SK-N-SH (cell line): ENCODE results near the gene PRND. TPM values are rescaled to one million over a fixed set of nuclear protein-coding genes. Genes with fewer than 3 reads are reported as not detected.

Experiments used
- CTCF ChIA-PET: fragments of 300-600, 350-600 bp; formaldehyde crosslinking; extraction: SDS; loops from one replicate; lab custom pipeline; 2021; lab: Yijun Ruan, JAX
- POLR2A ChIA-PET: fragments of 350-600 bp; sonication (Branson Sonifier 250); formaldehyde crosslinking; extraction: SDS; loops from one replicate; lab custom pipeline; 2020; ENCODE audit warnings: antibody characterized with exemption, inconsistent platforms; lab: Yijun Ruan, JAX
- DNase-seq: peaks from one replicate; pipeline ENCODE4 v3.0.0; 2012
- H2AFZ ChIP-seq: fragments of 200-600 bp; sonication (generic); 2 replicates; pipeline ENCODE4 v1.8.1; 2016; ENCODE audit warnings: antibody characterized with exemption, mild to moderate bottlenecking, low read depth
- H3F3A ChIP-seq: fragments of 200-600 bp; sonication (generic); replicated peaks from 2 replicates; pipeline ENCODE3; 2016; ENCODE audit warnings: antibody characterized with exemption, mild to moderate bottlenecking; ENCODE audit not compliant: insufficient read depth
- H3K27ac ChIP-seq, 2 experiments: fragments of 200-500 bp in 1 of 2; fragments of 200-600 bp in 1 of 2; sonication (Bioruptor generic) in 1 of 2; sonication (generic), shearing (Covaris generic) in 1 of 2; 2 replicates each; pipeline versions ENCODE4 v1.5.1 to v1.6.1; 2014 to 2016; ENCODE audit warnings: low read depth in 2 of 2, inconsistent platforms in 1 of 2, low read length in 1 of 2, mild to moderate bottlenecking in 1 of 2, mixed read lengths in 1 of 2
- H3K27me3 ChIP-seq: fragments of 200-600 bp; sonication (generic), shearing (Covaris generic); 2 replicates; pipeline ENCODE4 v1.6.1; 2016; ENCODE audit warnings: mixed run types; ENCODE audit not compliant: insufficient read depth
- H3K36me3 ChIP-seq, 2 experiments: fragments of 200-500 bp in 1 of 2; fragments of 200-600 bp in 1 of 2; sonication (Bioruptor generic) in 1 of 2; sonication (generic) in 1 of 2; replicated peaks in 1 of 2; 2 replicates each; pipeline versions ENCODE3 to v1.5.1; 2014 to 2016; ENCODE audit warnings: low read length in 1 of 2, mild to moderate bottlenecking in 1 of 2; ENCODE audit not compliant: insufficient read depth in 2 of 2, control insufficient read depth in 1 of 2
- H3K4me1 ChIP-seq, 2 experiments: fragments of 200-500 bp in 1 of 2; fragments of 200-600 bp in 1 of 2; sonication (Bioruptor generic) in 1 of 2; sonication (generic), shearing (Covaris generic) in 1 of 2; 2 replicates each; pipeline versions ENCODE4 v1.5.1 to v1.6.1; 2014 to 2016; ENCODE audit warnings: low read depth in 1 of 2, low read length in 1 of 2, mixed run types in 1 of 2; ENCODE audit not compliant: insufficient read depth in 2 of 2, control insufficient read depth in 1 of 2
- H3K4me2 ChIP-seq: fragments of 200-600 bp; sonication (generic), shearing (Covaris generic); 2 replicates; pipeline ENCODE4 v1.6.1; 2017; ENCODE audit warnings: mixed run types
- H3K4me3 ChIP-seq, 2 experiments: fragments of 200-500 bp in 1 of 2; fragments of 200-600 bp in 1 of 2; sonication (Bioruptor generic) in 1 of 2; sonication (generic), shearing (Covaris generic) in 1 of 2; 2 replicates each; pipeline versions ENCODE4 v1.5.1 to v1.8.1; 2014 to 2016; ENCODE audit warnings: low read depth in 2 of 2, inconsistent platforms in 1 of 2, low read length in 1 of 2, mild to moderate bottlenecking in 1 of 2, mixed read lengths in 1 of 2, moderate library complexity in 1 of 2
- H3K79me2 ChIP-seq: fragments of 200-600 bp; sonication (generic); 2 replicates; pipeline ENCODE4 v1.8.1; 2017; ENCODE audit warnings: mild to moderate bottlenecking; ENCODE audit not compliant: insufficient read depth
- H3K9ac ChIP-seq: fragments of 200-600 bp; sonication (generic); 2 replicates; pipeline ENCODE4 v1.6.1; 2017; ENCODE audit warnings: mixed run types
- H3K9me2 ChIP-seq: fragments of 200-600 bp; sonication (generic); 2 replicates; pipeline ENCODE4 v1.6.1; 2017; ENCODE audit warnings: mixed run types
- H3K9me3 ChIP-seq: fragments of 200-600 bp; sonication (generic); 2 replicates; pipeline ENCODE4 v1.6.1; 2017; ENCODE audit warnings: mixed run types, mild to moderate bottlenecking, moderate library complexity
- H4K20me1 ChIP-seq: fragments of 200-600 bp; sonication (generic); 2 replicates; pipeline ENCODE4 v1.6.1; 2017; ENCODE audit warnings: mild to moderate bottlenecking, mixed run types; ENCODE audit not compliant: insufficient read depth
- CHD2 ChIP-seq: fragments of 150-350 bp; IDR thresholded peaks from 2 replicates; pipeline ENCODE4 v1.6.1; 2018; ENCODE audit warnings: low read length; ENCODE audit not compliant: partially characterized antibody
- ELF1 ChIP-seq: IDR thresholded peaks from 2 replicates; pipeline ENCODE4 v1.4.0; 2012
- EZH2phosphoT487 ChIP-seq: fragments of 200-600 bp; sonication (generic); IDR thresholded peaks from 2 replicates; pipeline ENCODE4 v1.6.1; 2017; ENCODE audit warnings: low read depth, mixed run types, mild to moderate bottlenecking, antibody characterized with exemption, moderate library complexity, borderline replicate concordance
- FOSL2 ChIP-seq: IDR thresholded peaks from 2 replicates; pipeline ENCODE4 v1.4.0; 2012; ENCODE audit warnings: low read depth, mild to moderate bottlenecking, moderate library complexity, borderline replicate concordance
- FOXJ3 ChIP-seq: sonication (generic); formaldehyde crosslinking; IDR thresholded peaks from 2 replicates; pipeline ENCODE4 v1.5.1; 2020; ENCODE audit warnings: mild to moderate bottlenecking, missing genetic modification reagents
- GABPA ChIP-seq: IDR thresholded peaks from 2 replicates; pipeline ENCODE4 v1.4.0; 2012; ENCODE audit warnings: low read depth, mild to moderate bottlenecking
- GATA2 ChIP-seq: sonication (generic); formaldehyde crosslinking; IDR thresholded peaks from 2 replicates; pipeline ENCODE4 v1.5.0; 2020; ENCODE audit warnings: mild to moderate bottlenecking, missing genetic modification reagents
- RCOR1 ChIP-seq: fragments of 150-350 bp; IDR thresholded peaks from 2 replicates; pipeline ENCODE4 v1.6.1; 2017; ENCODE audit warnings: antibody characterized with exemption, low read length
- RFX5 ChIP-seq: IDR thresholded peaks from 2 replicates; pipeline ENCODE4 v1.6.1; 2012; ENCODE audit warnings: mild to moderate bottlenecking, improper control_type of control experiment, low read length
- RXRA ChIP-seq: IDR thresholded peaks from 2 replicates; pipeline ENCODE4 v1.4.0; 2012; ENCODE audit warnings: low read depth, mild to moderate bottlenecking, borderline replicate concordance
- TAF1 ChIP-seq: IDR thresholded peaks from 2 replicates; pipeline ENCODE4 v1.6.1; 2012; ENCODE audit warnings: low read depth, mild to moderate bottlenecking, low read length, moderate library complexity, borderline replicate concordance
- TEAD4 ChIP-seq: IDR thresholded peaks from 2 replicates; pipeline ENCODE4 v1.4.0; 2012; ENCODE audit warnings: mild to moderate bottlenecking, borderline replicate concordance; ENCODE audit not compliant: insufficient read depth
- YY1 ChIP-seq: IDR thresholded peaks from 2 replicates; pipeline ENCODE4 v1.4.0; 2012; ENCODE audit warnings: low read depth, mild to moderate bottlenecking
- WGBS: methylation state at CpG from one replicate; pipeline ENCODE4 v1.1.6; 2017; ENCODE audit warnings: low lambda C conversion rate; 5-methylcytosine and 5-hydroxymethylcytosine counted together
- polyA plus RNA-seq, 3 experiments: library from polyadenylated mRNA; depleted of rRNA; stranded (reverse); fragments of >200 nt; gene quantifications; 2 replicates each; pipeline ENCODE4 v1.2.3, GENCODE V29; 2012
- TF ChIP-seq, protein P1 (sequence below): IDR thresholded peaks from 2 replicates; pipeline ENCODE4 v1.4.0; 2012; ENCODE audit warnings: low read depth, borderline replicate concordance
- TF ChIP-seq, protein P2 (sequence below): IDR thresholded peaks from 2 replicates; pipeline ENCODE4; 2012
- TF ChIP-seq, protein P3 (sequence below): fragments of 150-350 bp; IDR thresholded peaks from 2 replicates; pipeline ENCODE4 v1.6.1; 2017; ENCODE audit warnings: antibody characterized with exemption, low read length, low read depth, borderline replicate concordance
- TF ChIP-seq, protein P4 (sequence below): IDR thresholded peaks from 2 replicates; pipeline ENCODE4 v1.4.0; 2012; ENCODE audit warnings: low read depth, borderline replicate concordance
- TF ChIP-seq, protein P5 (sequence below): fragments of 200-600 bp; sonication (generic); IDR thresholded peaks from 2 replicates; pipeline ENCODE4 v1.6.1; 2017; ENCODE audit warnings: antibody characterized with exemption, mild to moderate bottlenecking, moderate library complexity

PRND gene
- polyA plus RNA-seq, 1 of the 3 experiments (the other 2 are of a cell fraction): not detected

DNA sequence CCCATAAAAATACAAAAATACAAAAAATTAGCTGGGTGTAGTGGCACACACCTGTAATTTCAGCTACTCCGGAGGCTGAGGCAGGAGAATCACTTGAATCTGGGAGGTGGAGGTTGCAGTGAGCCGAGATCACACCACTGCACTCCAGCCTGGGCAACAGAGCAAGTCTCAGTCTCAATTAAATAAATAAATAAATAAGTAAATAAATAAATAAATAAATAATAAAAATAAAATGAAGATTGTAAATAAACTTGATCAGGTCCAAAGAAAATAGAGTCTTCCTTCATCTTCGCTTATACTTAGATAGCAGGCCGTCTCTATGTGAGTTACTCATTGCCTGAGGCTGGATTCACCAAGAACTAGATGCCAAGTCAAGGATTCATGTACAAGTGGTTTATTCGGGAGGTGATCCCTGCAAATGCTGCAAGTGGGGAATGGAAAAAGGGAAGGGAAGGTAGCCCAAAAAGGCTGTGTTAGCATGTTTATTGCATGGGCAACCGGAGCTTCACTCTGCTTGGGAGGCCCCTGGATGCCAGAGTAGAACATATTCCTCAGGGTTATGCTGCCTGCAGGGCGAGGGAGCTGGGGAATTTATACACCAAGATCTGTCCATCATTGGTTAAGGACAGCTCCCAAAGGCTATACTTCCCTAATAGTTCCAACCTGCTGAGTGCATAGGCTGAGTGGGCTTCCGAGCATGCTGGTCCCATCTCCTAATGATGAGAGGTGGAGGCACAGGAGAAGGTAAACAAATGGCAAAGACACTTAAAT, 16.3 kb downstream of the PRND start:
- H4K20me1 ChIP-seq: no peaks in the 10 kb centered on the region
- no peak overlapping the region for H2AFZ ChIP-seq
- H3K27me3 ChIP-seq: peaks cover 10% of the 10 kb centered on the region; the same call in 1 of the 2 replicates
- H3K9ac ChIP-seq: no peak overlapping the region
- no peaks in the 10 kb centered on the region for H3K79me2 ChIP-seq
- no peaks in the 10 kb centered on the region for H3F3A ChIP-seq
- 37% methylated on average over 8 of the region's 8 CpGs for WGBS
- TF ChIP-seq TAF1 (no peak), RFX5 (no peak), GABPA (no peak), GATA2 (no peak), RCOR1 (no peak), CHD2 (no peak), FOXJ3 (CRISPR knock-in tag) (no peak), TEAD4 (no peak), RXRA (no peak), YY1 (no peak), FOSL2 (no peak), ELF1 (no peak), EZH2phosphoT487 (no peak)
- TF ChIP-seq, protein P1, sequence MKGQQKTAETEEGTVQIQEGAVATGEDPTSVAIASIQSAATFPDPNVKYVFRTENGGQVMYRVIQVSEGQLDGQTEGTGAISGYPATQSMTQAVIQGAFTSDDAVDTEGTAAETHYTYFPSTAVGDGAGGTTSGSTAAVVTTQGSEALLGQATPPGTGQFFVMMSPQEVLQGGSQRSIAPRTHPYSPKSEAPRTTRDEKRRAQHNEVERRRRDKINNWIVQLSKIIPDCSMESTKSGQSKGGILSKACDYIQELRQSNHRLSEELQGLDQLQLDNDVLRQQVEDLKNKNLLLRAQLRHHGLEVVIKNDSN: no peak
- TF ChIP-seq, protein P2, sequence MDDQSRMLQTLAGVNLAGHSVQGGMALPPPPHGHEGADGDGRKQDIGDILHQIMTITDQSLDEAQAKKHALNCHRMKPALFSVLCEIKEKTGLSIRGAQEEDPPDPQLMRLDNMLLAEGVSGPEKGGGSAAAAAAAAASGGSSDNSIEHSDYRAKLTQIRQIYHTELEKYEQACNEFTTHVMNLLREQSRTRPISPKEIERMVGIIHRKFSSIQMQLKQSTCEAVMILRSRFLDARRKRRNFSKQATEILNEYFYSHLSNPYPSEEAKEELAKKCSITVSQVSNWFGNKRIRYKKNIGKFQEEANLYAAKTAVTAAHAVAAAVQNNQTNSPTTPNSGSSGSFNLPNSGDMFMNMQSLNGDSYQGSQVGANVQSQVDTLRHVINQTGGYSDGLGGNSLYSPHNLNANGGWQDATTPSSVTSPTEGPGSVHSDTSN: no peak
- TF ChIP-seq, protein P3, sequence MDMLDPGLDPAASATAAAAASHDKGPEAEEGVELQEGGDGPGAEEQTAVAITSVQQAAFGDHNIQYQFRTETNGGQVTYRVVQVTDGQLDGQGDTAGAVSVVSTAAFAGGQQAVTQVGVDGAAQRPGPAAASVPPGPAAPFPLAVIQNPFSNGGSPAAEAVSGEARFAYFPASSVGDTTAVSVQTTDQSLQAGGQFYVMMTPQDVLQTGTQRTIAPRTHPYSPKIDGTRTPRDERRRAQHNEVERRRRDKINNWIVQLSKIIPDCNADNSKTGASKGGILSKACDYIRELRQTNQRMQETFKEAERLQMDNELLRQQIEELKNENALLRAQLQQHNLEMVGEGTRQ: no peak
- TF ChIP-seq, protein P4, sequence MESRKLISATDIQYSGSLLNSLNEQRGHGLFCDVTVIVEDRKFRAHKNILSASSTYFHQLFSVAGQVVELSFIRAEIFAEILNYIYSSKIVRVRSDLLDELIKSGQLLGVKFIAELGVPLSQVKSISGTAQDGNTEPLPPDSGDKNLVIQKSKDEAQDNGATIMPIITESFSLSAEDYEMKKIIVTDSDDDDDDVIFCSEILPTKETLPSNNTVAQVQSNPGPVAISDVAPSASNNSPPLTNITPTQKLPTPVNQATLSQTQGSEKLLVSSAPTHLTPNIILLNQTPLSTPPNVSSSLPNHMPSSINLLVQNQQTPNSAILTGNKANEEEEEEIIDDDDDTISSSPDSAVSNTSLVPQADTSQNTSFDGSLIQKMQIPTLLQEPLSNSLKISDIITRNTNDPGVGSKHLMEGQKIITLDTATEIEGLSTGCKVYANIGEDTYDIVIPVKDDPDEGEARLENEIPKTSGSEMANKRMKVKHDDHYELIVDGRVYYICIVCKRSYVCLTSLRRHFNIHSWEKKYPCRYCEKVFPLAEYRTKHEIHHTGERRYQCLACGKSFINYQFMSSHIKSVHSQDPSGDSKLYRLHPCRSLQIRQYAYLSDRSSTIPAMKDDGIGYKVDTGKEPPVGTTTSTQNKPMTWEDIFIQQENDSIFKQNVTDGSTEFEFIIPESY: no peak
- TF ChIP-seq, protein P5, sequence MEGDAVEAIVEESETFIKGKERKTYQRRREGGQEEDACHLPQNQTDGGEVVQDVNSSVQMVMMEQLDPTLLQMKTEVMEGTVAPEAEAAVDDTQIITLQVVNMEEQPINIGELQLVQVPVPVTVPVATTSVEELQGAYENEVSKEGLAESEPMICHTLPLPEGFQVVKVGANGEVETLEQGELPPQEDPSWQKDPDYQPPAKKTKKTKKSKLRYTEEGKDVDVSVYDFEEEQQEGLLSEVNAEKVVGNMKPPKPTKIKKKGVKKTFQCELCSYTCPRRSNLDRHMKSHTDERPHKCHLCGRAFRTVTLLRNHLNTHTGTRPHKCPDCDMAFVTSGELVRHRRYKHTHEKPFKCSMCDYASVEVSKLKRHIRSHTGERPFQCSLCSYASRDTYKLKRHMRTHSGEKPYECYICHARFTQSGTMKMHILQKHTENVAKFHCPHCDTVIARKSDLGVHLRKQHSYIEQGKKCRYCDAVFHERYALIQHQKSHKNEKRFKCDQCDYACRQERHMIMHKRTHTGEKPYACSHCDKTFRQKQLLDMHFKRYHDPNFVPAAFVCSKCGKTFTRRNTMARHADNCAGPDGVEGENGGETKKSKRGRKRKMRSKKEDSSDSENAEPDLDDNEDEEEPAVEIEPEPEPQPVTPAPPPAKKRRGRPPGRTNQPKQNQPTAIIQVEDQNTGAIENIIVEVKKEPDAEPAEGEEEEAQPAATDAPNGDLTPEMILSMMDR: no peak
- no peaks in the 10 kb centered on the region for H3K9me3 ChIP-seq
- H3K4me3 ChIP-seq: no peak overlapping the region
- POLR2A ChIA-PET: no interaction called here
- no peaks in the 10 kb centered on the region for H3K9me2 ChIP-seq
- no peak for DNase-seq
- no peak overlapping the region for H3K27ac ChIP-seq
- H3K4me2 ChIP-seq: no peak overlapping the region
- H3K4me1 ChIP-seq: no peaks in the 10 kb centered on the region
- H3K36me3 ChIP-seq: no peaks in the 10 kb centered on the region
- CTCF ChIA-PET: interaction anchor here (0.7 to 5.0 kb wide), 6 partner anchors 9 to 363 kb away, joined by 3 to 21 read pairs (median 4); partner anchors contain the start of gene PRND
